DMS 273 (cell line): ENCODE results near the gene DCTD.

Source experiments
- DNase-seq: peaks from one replicate; lab custom pipeline; 2025; ENCODE audit not compliant: unreplicated experiment; lab: John Stamatoyannopoulos, UW

The DCTD gene

GRCh38 chr4:182917182-182918043 is at the start of gene DCTD:
Gene DCTD, minus strand, starts transcription at chr4:182917386. Its CDS starts 1,818 bp downstream, at chr4:182915568.
- DNase-seq = peak; percentile 86

- DNase-seq = no peak
Measured at GRCh38 chr4:182960746-182961145, 43.6 kb upstream of the DCTD start.

DNA sequence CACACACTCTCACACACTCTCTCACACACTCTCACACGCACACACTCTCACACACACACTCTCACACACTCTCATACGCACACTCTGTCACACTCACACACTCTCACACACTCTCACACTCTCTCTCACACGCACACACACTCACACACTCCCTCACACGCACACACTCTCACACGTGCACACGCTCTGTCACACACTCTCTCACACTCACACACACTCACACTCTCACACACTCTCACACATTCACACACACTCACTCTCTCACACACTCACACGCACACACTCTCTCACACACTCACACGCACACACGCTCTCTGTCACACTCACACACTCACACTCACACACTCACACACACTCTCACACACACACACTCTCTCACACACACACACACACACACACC is 43.0 kb upstream of the DCTD start:
- no peak for DNase-seq

DNA sequence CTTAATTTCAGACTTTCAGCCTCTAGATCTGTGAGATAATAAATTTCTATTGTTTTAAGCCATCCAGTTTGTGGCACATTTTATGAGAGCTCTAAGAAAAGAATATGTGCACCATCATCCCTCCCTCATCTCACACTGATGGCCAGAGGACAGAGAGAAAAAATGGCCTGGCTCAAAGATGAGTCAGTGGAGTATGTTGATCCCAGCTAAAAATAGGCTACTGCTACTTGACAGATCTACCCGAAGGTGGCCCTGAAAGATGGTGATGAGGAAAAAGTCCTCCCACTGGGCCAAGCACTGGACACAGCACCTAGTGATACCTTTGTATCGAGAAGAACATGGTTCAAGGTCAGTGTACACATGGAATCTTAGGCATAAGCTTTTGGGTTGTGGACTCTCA is 38.2 kb upstream of the DCTD start:
- DNase-seq = no peak

- DNase-seq = no peak
Measured at GRCh38 chr4:182944484-182945213, 27.5 kb upstream of the DCTD start.

- no peak for DNase-seq
Measured at GRCh38 chr4:182939680-182940079, 22.5 kb upstream of the DCTD start.

DNA sequence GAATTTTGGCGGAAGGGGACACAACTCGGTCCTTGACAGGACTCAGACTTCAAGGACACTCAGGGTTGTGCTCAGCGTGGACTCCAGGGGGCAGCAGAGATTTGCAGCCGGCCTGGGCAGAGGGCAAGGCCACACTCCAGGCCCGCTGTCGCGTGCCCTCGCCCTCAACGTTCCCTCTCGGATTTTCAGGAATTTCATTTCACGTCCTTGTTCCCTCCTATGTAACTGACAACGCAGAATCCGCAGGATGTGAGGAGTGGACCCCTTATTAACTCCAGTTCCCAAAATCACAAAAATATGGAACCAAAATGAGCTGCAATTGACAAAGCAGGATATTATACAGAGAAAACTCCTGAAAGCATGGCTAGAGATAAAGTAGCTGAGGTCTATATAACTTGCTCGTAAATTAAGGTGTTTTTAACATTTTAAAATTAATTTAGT is 21.0 kb upstream of the DCTD start:
- peak; percentile 79 for DNase-seq

DNA sequence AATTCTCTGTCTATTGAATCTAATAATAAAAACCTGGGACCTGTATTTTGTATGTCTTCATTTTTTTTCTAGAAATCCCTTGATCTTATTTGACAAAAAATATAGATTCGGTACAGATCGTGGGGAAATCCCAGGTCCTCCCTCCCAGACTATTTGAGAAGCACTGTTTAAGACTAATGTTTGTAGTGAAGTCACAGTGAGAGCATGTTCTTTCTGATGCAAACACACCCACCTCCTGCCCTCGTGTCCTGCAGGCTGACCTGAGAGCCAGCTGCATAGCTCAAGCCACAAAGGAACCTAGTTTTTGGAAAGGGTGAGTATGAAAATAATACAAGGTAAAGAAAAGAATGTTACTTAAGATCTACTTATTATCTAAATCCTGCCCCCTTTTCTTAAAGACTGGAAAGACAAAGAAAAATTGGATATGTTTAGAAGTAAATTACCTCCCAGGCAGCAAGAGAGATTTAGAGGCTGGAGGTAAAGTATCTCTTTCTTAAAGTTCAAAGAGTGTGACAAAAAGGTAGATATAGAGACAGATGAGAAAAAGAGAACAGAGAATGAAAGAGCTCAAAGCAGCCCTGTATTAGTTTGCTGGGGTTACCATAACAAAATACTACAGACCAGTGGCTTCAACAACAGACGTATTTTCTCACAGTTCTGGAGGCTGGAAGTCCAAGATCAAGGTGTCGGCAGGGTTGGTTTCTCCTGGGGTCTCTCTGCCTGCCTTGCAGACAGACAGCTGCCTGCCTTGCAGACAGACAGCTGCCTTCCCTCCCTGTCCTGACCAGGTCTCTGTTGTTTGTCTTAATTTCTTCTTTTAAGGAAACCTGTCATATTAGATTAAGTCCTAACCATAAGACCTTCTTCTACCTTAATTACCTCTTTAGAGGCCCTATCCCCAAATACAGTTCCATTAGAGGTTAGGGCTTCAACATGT is 20.4 kb upstream of the DCTD start:
- no peak for DNase-seq

DNA sequence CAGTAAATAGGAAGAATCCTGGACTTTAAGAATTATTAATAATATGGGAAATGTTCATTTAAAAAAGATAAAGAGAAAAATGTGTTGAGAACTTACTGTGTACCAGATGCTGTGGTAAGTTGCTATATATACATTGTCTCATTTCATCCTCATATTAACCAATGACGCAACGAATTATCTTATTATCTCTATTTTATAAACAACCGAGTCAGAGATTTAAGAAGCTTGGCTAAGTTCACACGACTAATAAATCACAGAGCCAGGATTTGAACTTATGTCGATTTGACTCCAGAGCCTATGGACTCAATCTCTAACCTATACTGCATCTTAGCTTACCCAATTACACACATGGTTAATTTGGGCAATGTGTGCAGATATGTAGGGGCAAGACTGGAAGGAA is 15.5 kb upstream of the DCTD start:
- DNase-seq = no peak

- no peak for DNase-seq
Measured at GRCh38 chr4:182931691-182932345, 14.6 kb upstream of the DCTD start.

- DNase-seq = no peak
Measured at GRCh38 chr4:182930889-182931288, 13.7 kb upstream of the DCTD start.

- DNase-seq = no peak
Measured at GRCh38 chr4:182929296-182929695, 12.1 kb upstream of the DCTD start.

DNA sequence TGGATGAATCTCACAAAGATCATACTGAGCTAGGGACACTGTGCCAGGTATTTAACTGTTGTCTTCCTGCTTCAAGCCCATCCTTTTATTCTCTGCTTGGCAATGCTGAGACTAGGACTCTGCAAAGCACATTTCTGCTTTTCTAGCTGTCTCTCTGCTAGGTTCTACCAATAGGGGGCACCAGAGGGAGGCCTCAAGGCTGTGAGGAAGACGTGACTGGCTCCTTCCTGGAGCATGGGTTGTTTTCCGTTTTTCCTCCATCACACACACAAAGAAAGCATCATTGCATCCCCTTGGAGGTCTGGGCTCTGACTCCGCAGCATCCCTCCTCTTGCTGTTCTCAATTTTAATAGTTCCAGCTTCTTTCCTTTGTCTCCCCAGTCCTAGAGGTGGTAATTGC is 10.9 kb upstream of the DCTD start:
- DNase-seq = peak; percentile 10

DNA sequence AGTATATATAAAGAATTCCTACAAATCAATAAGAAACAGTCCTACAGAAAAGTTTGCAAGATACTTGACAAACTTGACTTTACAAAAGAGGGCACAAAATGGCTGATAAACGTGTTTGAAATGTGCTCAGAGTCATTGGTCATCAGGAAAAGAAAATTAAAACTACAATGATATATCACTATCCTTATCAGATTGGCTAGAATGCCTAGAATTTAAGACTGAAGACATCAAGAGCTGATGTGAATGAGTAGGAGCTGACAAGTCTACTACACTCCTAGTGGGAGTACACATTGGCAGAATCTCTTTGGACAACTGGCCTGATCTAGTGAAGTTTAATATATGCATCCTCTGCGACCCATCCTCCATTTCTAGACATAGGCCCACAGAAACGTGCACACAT is 10.3 kb upstream of the DCTD start:
- no peak for DNase-seq

GRCh38 chr4:182925855-182926254 is 8.7 kb upstream of the DCTD start:
- DNase-seq = no peak

DNA sequence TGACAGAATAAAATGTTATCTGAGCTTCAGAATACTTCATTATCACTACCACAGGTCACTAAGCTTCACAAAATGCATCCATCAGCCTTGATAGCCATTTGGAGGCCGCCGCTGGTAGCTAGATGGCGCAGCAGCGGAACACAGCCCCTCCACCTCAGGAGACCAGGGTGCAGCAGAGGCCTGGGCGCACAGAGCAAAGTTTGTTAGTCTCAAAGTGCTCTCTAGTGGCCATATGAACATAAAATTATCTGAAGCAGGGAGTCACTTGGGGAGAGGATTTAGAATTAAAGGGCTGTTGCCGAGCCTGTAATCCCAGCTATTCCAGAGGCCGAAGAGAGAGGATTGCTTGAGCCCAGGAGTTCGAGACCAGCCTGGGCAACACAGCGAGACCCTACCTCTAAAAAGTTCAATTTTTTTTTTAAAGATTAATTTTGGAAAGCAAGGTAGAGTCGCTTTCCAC is 8.1 kb upstream of the DCTD start:
- peak; percentile 51 for DNase-seq

GRCh38 chr4:182924497-182924896 is 7.3 kb upstream of the DCTD start:
- no peak for DNase-seq

GRCh38 chr4:182923796-182924340 is 6.7 kb upstream of the DCTD start:
- DNase-seq = no peak

GRCh38 chr4:182923366-182923765 is 6.2 kb upstream of the DCTD start:
- peak; percentile 2 for DNase-seq
